HepG2 (cell line): ENCODE results near the gene ITSN2. TPM values are rescaled to one million over a fixed set of nuclear protein-coding genes. Genes with fewer than 3 reads are reported as not detected.

Source experiments
- ATAC-seq: fragments of 200-7000 bp; cut with Tn5 transposase; 3 replicates; pipeline ENCODE4 v1.9.1; 2020; ENCODE audit warnings: mild to moderate bottlenecking, moderate library complexity
- BruUV-seq: library from RNA; stranded (reverse); fragments of 400-500 nt; replicated peaks from 2 replicates; lab custom pipeline; 2021; lab: Mats Ljungman, UMichigan
- CTCF ChIA-PET: fragments of 300-600 bp; formaldehyde crosslinking; extraction: SDS; loops from one replicate; lab custom pipeline; 2021; ENCODE audit warnings: low total read pairs, inconsistent platforms, low intra/inter-chr PET ratio; lab: Yijun Ruan, JAX
- POLR2A ChIA-PET: fragments of 350-600 bp; sonication (Branson Sonifier 250); formaldehyde crosslinking; loops from one replicate; lab custom pipeline; 2020; ENCODE audit warnings: antibody characterized with exemption, inconsistent platforms; lab: Yijun Ruan, JAX
- DNase-seq: peaks from one replicate; pipeline ENCODE4 v3.0.0-alpha.2; 2015; ENCODE audit warnings: low spot score
- FAIRE-seq: peaks from 3 replicates; lab custom pipeline; 2011; peaks lifted over from hg19 to GRCh38; lab: Jason Lieb, UNC
- H2AFZ ChIP-seq: one replicate; pipeline ENCODE4 v1.6.1; 2011; ENCODE audit warnings: low read length, inconsistent platforms
- H3K27ac ChIP-seq: fragments of 300-600 bp; 3 replicates; pipeline ENCODE4 v1.8.0; 2011; ENCODE audit warnings: mixed run types, mild to moderate bottlenecking, mixed read lengths, low read length, inconsistent platforms; ENCODE audit not compliant: insufficient read depth; ENCODE audit errors: extremely low read length
- H3K27me3 ChIP-seq, 2 experiments: fragments of 200-600 bp in 1 of 2; 2 replicates in 1 of 2; 3 replicates in 1 of 2; pipeline versions ENCODE4 v1.6.0 to v1.8.0; 2011; ENCODE audit warnings: low read length in 2 of 2, mild to moderate bottlenecking in 2 of 2, moderate library complexity in 2 of 2, inconsistent platforms in 1 of 2; ENCODE audit not compliant: insufficient read depth in 2 of 2, control insufficient read depth in 1 of 2
- H3K36me3 ChIP-seq, 2 experiments: fragments of 200-600 bp in 1 of 2; replicated peaks in 1 of 2; 2 replicates in 1 of 2; 3 replicates in 1 of 2; pipeline versions ENCODE4 v1.5.1 to v1.8.0; 2011; ENCODE audit warnings: low read length in 2 of 2, inconsistent platforms in 1 of 2; ENCODE audit not compliant: insufficient read depth in 2 of 2, control insufficient read depth in 1 of 2
- H3K4me1 ChIP-seq: 2 replicates; pipeline ENCODE4 v1.5.1; 2012; ENCODE audit warnings: low read length, inconsistent platforms; ENCODE audit not compliant: insufficient read depth
- H3K4me2 ChIP-seq: 2 replicates; pipeline ENCODE4 v1.6.0; 2011; ENCODE audit warnings: low read depth, low read length, inconsistent platforms
- H3K4me3 ChIP-seq, 3 experiments: fragments of 200-600 bp in 1 of 3; sonication (generic), shearing (Covaris generic) in 1 of 3; replicated peaks in 1 of 3; 2 replicates each; pipeline ENCODE4 v1.5.1; 2011 to 2016; ENCODE audit warnings: low read length in 3 of 3, inconsistent platforms in 2 of 3, low read depth in 2 of 3, mild to moderate bottlenecking in 2 of 3, control low read depth in 1 of 3, mixed read lengths in 1 of 3; ENCODE audit not compliant: insufficient read depth in 1 of 3
- H3K79me2 ChIP-seq: one replicate; pipeline ENCODE4 v1.6.1; 2011; ENCODE audit warnings: low read length, inconsistent platforms; ENCODE audit not compliant: insufficient read depth
- H3K9ac ChIP-seq: 2 replicates; pipeline ENCODE4 v1.6.0; 2011; ENCODE audit warnings: mild to moderate bottlenecking, low read depth, low read length, inconsistent platforms; ENCODE audit not compliant: insufficient read depth
- H3K9me3 ChIP-seq: 2 replicates; pipeline ENCODE4 v1.5.1; 2012; ENCODE audit warnings: mild to moderate bottlenecking, low read length
- H4K20me1 ChIP-seq: 2 replicates; pipeline ENCODE4 v1.6.0; 2011; ENCODE audit warnings: inconsistent platforms, mild to moderate bottlenecking, low read length, moderate library complexity; ENCODE audit not compliant: insufficient read depth
- CTCF ChIP-seq: sonication (generic); formaldehyde crosslinking; IDR thresholded peaks from 2 replicates; pipeline ENCODE4 v1.5.0; 2020; ENCODE audit warnings: mild to moderate bottlenecking, missing genetic modification reagents, moderate library complexity
- KLF9 ChIP-seq: IDR thresholded peaks from 2 replicates; pipeline ENCODE4 v1.6.1; 2016; ENCODE audit warnings: low read depth
- RELA ChIP-seq: sonication (generic); formaldehyde crosslinking; IDR thresholded peaks from 2 replicates; pipeline ENCODE4 v1.4.0; 2020; ENCODE audit warnings: missing genetic modification reagents
- SMC3 ChIP-seq: IDR thresholded peaks from 2 replicates; pipeline ENCODE4 v1.6.1; 2011; ENCODE audit warnings: low read length, improper control_type of control experiment
- STAG1 ChIP-seq: sonication (generic); formaldehyde crosslinking; IDR thresholded peaks from 2 replicates; pipeline ENCODE4 v1.4.0; 2020; ENCODE audit warnings: missing genetic modification reagents
- ZKSCAN8 ChIP-seq: IDR thresholded peaks from 2 replicates; pipeline ENCODE4 v1.6.1; 2016; ENCODE audit warnings: borderline replicate concordance, missing genetic modification reagents, missing compliant biosample characterization
- WGBS: methylation state at CpG from one replicate; pipeline ENCODE4 v1.1.6; 2017; ENCODE audit warnings: low lambda C conversion rate; 5-methylcytosine and 5-hydroxymethylcytosine counted together
- in situ Hi-C: cut with HindIII; loops from 2 replicates; pipeline ENCODE4 v1.10.0; 2017; ENCODE audit warnings: low pct_unique_long_range_greater_than_20kb; ENCODE audit not compliant: extremely low pct_ligation_motif_present
- intact Hi-C: fragments of 100-400 bp; cut with micrococcal nuclease; formaldehyde crosslinking; loops from one replicate; pipeline ENCODE4 v1.10.0; 2022; ENCODE audit not compliant: unreplicated experiment
- polyA plus RNA-seq, 8 experiments: library from polyadenylated mRNA; depleted of rRNA in 3 of 8; stranded (reverse) in 7 of 8; unstranded in 1 of 8; fragments of >200 nt; fragmentation: Illumina TruSeq in 4 of 8; extraction: Trizol in 4 of 8; gene quantifications; 2 replicates each; pipeline versions ENCODE4 v1.2.1 to v1.2.3, GENCODE V29; 2011 to 2016; ENCODE audit warnings: low read depth in 4 of 8, missing spikeins in 1 of 8, mixed read lengths in 1 of 8; ENCODE audit not compliant: insufficient read depth in 1 of 8
- total RNA-seq, 5 experiments: library from RNA; depleted of rRNA; stranded (reverse); fragments of >200 nt; fragmentation: Illumina TruSeq; extraction: Trizol; gene quantifications; 2 replicates each; pipeline ENCODE4 v1.2.3, GENCODE V29; 2016; ENCODE audit warnings: low read depth in 1 of 5

Gene ITSN2
- total and polyA plus RNA-seq, 2 of the 13 experiments (the other 11 are each of a cell fraction or from before 2014, with no cell fraction given): 26.0 to 26.6 TPM

- ATAC-seq (no peak), DNase-seq (no peak), FAIRE-seq (no peak)
- Histone ChIP-seq H2AFZ (no peak overlapping the region), H3K4me2 (no peak overlapping the region), H3K79me2 (no peaks in the 10 kb centered on the region), H3K4me3 (no peak overlapping the region), H3K27ac (no peak overlapping the region), H3K4me1 (peaks cover 11% of the 10 kb centered on the region), H3K9ac (no peak overlapping the region), H3K9me3 (no peaks in the 10 kb centered on the region), H3K27me3 (no peaks in the 10 kb centered on the region), H4K20me1 (no peaks in the 10 kb centered on the region), H3K36me3 (no peaks in the 10 kb centered on the region)
- intact Hi-C loops (no loop called here), in situ Hi-C loops (no loop called here)
- ChIA-PET POLR2A (no interaction called here), CTCF (no interaction called here)
- TF ChIP-seq RELA (CRISPR knock-in tag): no peak
- no TSS peak for BruUV-seq
- WGBS: 86% methylated on average over 2 of the region's 2 CpGs
These were observed 25.0 kb upstream of the ITSN2 start for GRCh38 chr2:24385366-24385765.

GRCh38 chr2:24382363-24383073, 22.2 kb upstream of the ITSN2 start:
- no peak overlapping the region for H3K4me3 ChIP-seq

More at GRCh38 chr2:24382363-24383073, 22.2 kb upstream of the ITSN2 start:
- ChIA-PET CTCF (no interaction called here), POLR2A (no interaction called here)
- Histone ChIP-seq H3K4me2 (no peak overlapping the region), H3K4me1 (peaks cover 11% of the 10 kb centered on the region), H3K27ac (no peak overlapping the region)
- intact Hi-C loops: loop anchor here (5.0 kb wide), 1 partner anchor 155 kb away; no protein-coding TSS in a partner anchor
- ATAC-seq: peak; percentile 84
- TF ChIP-seq STAG1 (peak; percentile 65), KLF9 (CRISPR knock-in tag) (no peak), RELA (CRISPR knock-in tag) (no peak), CTCF (CRISPR knock-in tag) (peak; percentile 67), SMC3 (peak; percentile 31; the same call in 1 of the 2 replicates), ZKSCAN8 (no peak)
- TF ChIP-seq, all 625 proteins: peak for 3
- no peaks in the 10 kb centered on the region for H3K36me3 ChIP-seq
- H3K79me2 ChIP-seq: no peaks in the 10 kb centered on the region
- in situ Hi-C loops: no loop called here
- no peaks in the 10 kb centered on the region for H3K9me3 ChIP-seq
- no peaks in the 10 kb centered on the region for H3K27me3 ChIP-seq
- no peaks in the 10 kb centered on the region for H4K20me1 ChIP-seq
- DNase-seq (no peak), FAIRE-seq (no peak)
- no peak overlapping the region for H2AFZ ChIP-seq
- BruUV-seq: no TSS peak
- no peak overlapping the region for H3K9ac ChIP-seq
- 53% methylated on average over 7 of the region's 10 CpGs for WGBS
